Common myeloid progenitor, CD34-positive (primary cell): ENCODE data around the gene HES1.

Experiments used
- CTCF ChIA-PET: fragments of 350-600 bp; sonication (Branson Sonifier 250); formaldehyde crosslinking; loops from one replicate; lab custom pipeline; 2021; ENCODE audit warnings: antibody characterized with exemption; lab: Charles Lee
- POLR2A ChIA-PET: fragments of 350-600 bp; sonication (Branson Sonifier 250); formaldehyde crosslinking; loops from one replicate; lab custom pipeline; 2021; ENCODE audit warnings: antibody characterized with exemption; lab: Charles Lee
- DNase-seq, 3 donors: peaks; one replicate each; pipeline versions ENCODE4 v3.0.0 to v3.0.0-alpha.2; 2013
- H3K27ac ChIP-seq, 2 experiments: 1 replicate in 1 of 2; 2 replicates in 1 of 2; pipeline ENCODE4 v1.7.0; 2013; ENCODE audit warnings: inconsistent platforms in 2 of 2, low read length in 2 of 2, mild to moderate bottlenecking in 2 of 2, low read depth in 1 of 2, moderate library complexity in 1 of 2; ENCODE audit not compliant: severe bottlenecking in 2 of 2, insufficient read depth in 1 of 2, poor library complexity in 1 of 2
- H3K27me3 ChIP-seq, 5 experiments: replicated peaks in 2 of 5; 1 replicate in 3 of 5; 2 replicates in 2 of 5; pipeline versions ENCODE4 v1.6.1 to v1.7.0; 2013; ENCODE audit warnings: low read length in 4 of 5, mild to moderate bottlenecking in 2 of 5, moderate library complexity in 2 of 5, inconsistent platforms in 1 of 5; ENCODE audit not compliant: insufficient read depth in 5 of 5, control insufficient read depth in 4 of 5
- H3K36me3 ChIP-seq, 4 experiments: 1 replicate in 2 of 4; 2 replicates in 2 of 4; pipeline versions ENCODE4 v1.6.1 to v1.7.0; 2013; ENCODE audit warnings: low read length in 3 of 4, control low read depth in 1 of 4, mild to moderate bottlenecking in 1 of 4; ENCODE audit not compliant: control insufficient read depth in 4 of 4, insufficient read depth in 4 of 4
- H3K4me1 ChIP-seq, 4 experiments: 1 replicate in 3 of 4; 2 replicates in 1 of 4; pipeline versions ENCODE4 v1.6.1 to v1.7.1; 2013; ENCODE audit warnings: low read length in 3 of 4, mild to moderate bottlenecking in 3 of 4, control low read depth in 1 of 4, inconsistent platforms in 1 of 4, moderate library complexity in 1 of 4; ENCODE audit not compliant: control insufficient read depth in 4 of 4, insufficient read depth in 4 of 4; ENCODE audit errors: control extremely low read depth in 1 of 4
- H3K4me3 ChIP-seq, 7 experiments: 1 replicate in 4 of 7; 2 replicates in 3 of 7; pipeline versions ENCODE4 v1.5.1 to v1.7.0; 2013; ENCODE audit warnings: mild to moderate bottlenecking in 7 of 7, low read length in 6 of 7, moderate library complexity in 6 of 7, inconsistent platforms in 2 of 7, low read depth in 2 of 7, control low read depth in 1 of 7; ENCODE audit not compliant: insufficient read depth in 4 of 7, control insufficient read depth in 1 of 7; ENCODE audit errors: extremely low read depth in 1 of 7
- H3K9me3 ChIP-seq, 5 experiments: 1 replicate in 4 of 5; 2 replicates in 1 of 5; pipeline versions ENCODE4 v1.6.1 to v1.7.1; 2013; ENCODE audit warnings: low read length in 4 of 5, mild to moderate bottlenecking in 2 of 5, inconsistent platforms in 1 of 5, low read depth in 1 of 5, moderate library complexity in 1 of 5; ENCODE audit not compliant: control insufficient read depth in 4 of 5, insufficient read depth in 2 of 5; ENCODE audit errors: control extremely low read depth in 1 of 5
- WGBS: methylation state at CpG from one replicate; pipeline ENCODE4 v1.1.5; 2013; ENCODE audit not compliant: insufficient coverage; 5-methylcytosine and 5-hydroxymethylcytosine counted together

Gene HES1

GRCh38 chr3:194135516-194135805 is 487 bp upstream of the HES1 start:
- no CpG with 5 or more reads among the region's 4 CpGs for WGBS
- peak in 1 of 3 donors; percentile 9 for DNase-seq
- Histone ChIP-seq H3K9me3 (no peaks in the 10 kb centered on the region), H3K27ac (peak overlapping the region in 1 of 2 experiments; percentile 68), H3K36me3 (no peaks in the 10 kb centered on the region), H3K27me3 (peaks cover 0 to 65% (median 22%) of the 10 kb centered on the region in 5 experiments), H3K4me1 (peaks cover 20 to 68% (median 63%) of the 10 kb centered on the region in 4 experiments), H3K4me3 (peak overlapping the region in 5 of 7 experiments; percentile 57 to 70 (median 69))
- ChIA-PET CTCF (interaction anchor here (0.6 to 6.1 kb wide), 10 partner anchors 36 to 355 kb away, joined by 3 to 40 read pairs (median 3); no protein-coding TSS in a partner anchor), POLR2A (interaction anchor here (0.6 to 2.7 kb wide), 8 partner anchors 45 to 180 kb away, joined by 3 to 11 read pairs (median 5); no protein-coding TSS in a partner anchor)

- DNase-seq, result peak in 1 of 3 donors; percentile 33
- peaks cover 20 to 75% (median 70%) of the 10 kb centered on the region in 4 experiments for H3K4me1 ChIP-seq
- H3K36me3 ChIP-seq, result no peaks in the 10 kb centered on the region
- ChIA-PET POLR2A (interaction anchor here (0.6 to 2.7 kb wide), 11 partner anchors 47 to 356 kb away, joined by 3 to 14 read pairs (median 4); no protein-coding TSS in a partner anchor), CTCF (interaction anchor here (0.8 to 6.1 kb wide), 13 partner anchors 9 to 356 kb away, joined by 3 to 40 read pairs (median 3); no protein-coding TSS in a partner anchor)
- H3K27ac ChIP-seq, result peak overlapping the region in 1 of 2 experiments; percentile 43
- H3K4me3 ChIP-seq, result peak overlapping the region; percentile 30 to 73 (median 66)
- no peaks in the 10 kb centered on the region for H3K9me3 ChIP-seq
- H3K27me3 ChIP-seq, result peaks cover 0 to 58% (median 22%) of the 10 kb centered on the region in 5 experiments
- 0% methylated on average over 15 of the region's 17 CpGs for WGBS
Measured at GRCh38 chr3:194136519-194137007, 615 bp downstream of the HES1 start.

DNA sequence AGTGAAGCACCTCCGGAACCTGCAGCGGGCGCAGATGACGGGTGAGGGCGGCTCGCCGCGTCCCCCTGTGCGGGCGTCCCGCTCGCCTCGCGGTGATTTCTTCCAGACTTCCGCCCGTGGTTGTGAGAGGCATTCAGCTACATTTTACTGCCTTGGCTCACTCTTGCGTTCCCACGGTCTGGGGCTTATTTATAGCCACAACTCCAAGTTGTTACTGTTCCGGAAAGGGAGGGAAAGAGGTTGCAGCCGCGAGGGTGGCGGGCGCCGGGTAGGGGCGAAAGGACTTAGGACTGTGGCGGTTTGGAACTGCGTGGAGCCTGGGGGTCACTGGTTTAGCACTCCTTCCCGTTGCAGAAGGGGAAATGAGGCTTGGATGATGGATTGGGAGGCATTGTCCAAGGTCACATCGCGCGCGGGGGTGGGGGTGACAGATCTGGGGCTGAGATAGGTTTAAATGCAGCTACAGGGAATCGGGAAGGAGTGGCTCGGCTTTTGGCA is 1.1 kb downstream of the HES1 start:
- Histone ChIP-seq H3K27ac (peak overlapping the region in 1 of 2 experiments; percentile 43), H3K27me3 (peaks cover 0 to 55% (median 21%) of the 10 kb centered on the region in 5 experiments), H3K9me3 (no peaks in the 10 kb centered on the region), H3K4me1 (peaks cover 20 to 80% (median 75%) of the 10 kb centered on the region in 4 experiments), H3K4me3 (peak overlapping the region; percentile 30 to 73 (median 66)), H3K36me3 (no peaks in the 10 kb centered on the region)
- ChIA-PET POLR2A (interaction anchor here (0.6 to 2.7 kb wide), 11 partner anchors 47 to 356 kb away, joined by 3 to 14 read pairs (median 4); no protein-coding TSS in a partner anchor), CTCF (interaction anchor here (0.8 to 6.1 kb wide), 13 partner anchors 9 to 357 kb away, joined by 3 to 40 read pairs (median 3); no protein-coding TSS in a partner anchor)
- peak; percentile 63 to 89 (median 85) for DNase-seq
- WGBS, result 0% methylated on average over 34 of the region's 34 CpGs

DNA sequence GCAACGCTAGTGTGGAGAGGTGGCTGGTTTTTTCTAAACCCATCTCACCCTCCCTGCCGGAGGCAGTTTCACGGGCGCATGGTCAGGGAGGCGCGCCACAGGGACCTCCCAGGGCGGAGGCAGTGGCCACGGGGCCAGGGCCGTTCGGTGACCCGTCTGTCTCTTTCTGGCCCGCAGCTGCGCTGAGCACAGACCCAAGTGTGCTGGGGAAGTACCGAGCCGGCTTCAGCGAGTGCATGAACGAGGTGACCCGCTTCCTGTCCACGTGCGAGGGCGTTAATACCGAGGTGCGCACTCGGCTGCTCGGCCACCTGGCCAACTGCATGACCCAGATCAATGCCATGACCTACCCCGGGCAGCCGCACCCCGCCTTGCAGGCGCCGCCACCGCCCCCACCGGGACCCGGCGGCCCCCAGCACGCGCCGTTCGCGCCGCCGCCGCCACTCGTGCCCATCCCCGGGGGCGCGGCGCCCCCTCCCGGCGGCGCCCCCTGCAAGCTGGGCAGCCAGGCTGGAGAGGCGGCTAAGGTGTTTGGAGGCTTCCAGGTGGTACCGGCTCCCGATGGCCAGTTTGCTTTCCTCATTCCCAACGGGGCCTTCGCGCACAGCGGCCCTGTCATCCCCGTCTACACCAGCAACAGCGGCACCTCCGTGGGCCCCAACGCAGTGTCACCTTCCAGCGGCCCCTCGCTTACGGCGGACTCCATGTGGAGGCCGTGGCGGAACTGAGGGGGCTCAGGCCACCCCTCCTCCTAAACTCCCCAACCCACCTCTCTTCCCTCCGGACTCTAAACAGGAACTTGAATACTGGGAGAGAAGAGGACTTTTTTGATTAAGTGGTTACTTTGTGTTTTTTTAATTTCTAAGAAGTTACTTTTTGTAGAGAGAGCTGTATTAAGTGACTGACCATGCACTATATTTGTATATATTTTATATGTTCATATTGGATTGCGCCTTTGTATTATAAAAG is 1.8 kb downstream of the HES1 start:
- WGBS, result under 1% methylated on average over 47 of the region's 69 CpGs
- Histone ChIP-seq H3K27ac (peak overlapping the region in 1 of 2 experiments; percentile 43), H3K4me1 (peaks cover 27 to 87% (median 82%) of the 10 kb centered on the region in 4 experiments), H3K27me3 (peaks cover 0 to 53% (median 13%) of the 10 kb centered on the region in 5 experiments), H3K9me3 (no peaks in the 10 kb centered on the region), H3K4me3 (peak overlapping the region; percentile 30 to 73 (median 66)), H3K36me3 (no peaks in the 10 kb centered on the region)
- ChIA-PET CTCF (interaction anchor here (0.5 to 6.1 kb wide), 20 partner anchors 10 to 476 kb away, joined by 3 to 40 read pairs (median 3); no protein-coding TSS in a partner anchor), POLR2A (interaction anchor here (0.6 to 2.9 kb wide), 11 partner anchors 48 to 357 kb away, joined by 3 to 14 read pairs (median 4); no protein-coding TSS in a partner anchor)
- peak in 2 of 3 donors; percentile 79 to 87 for DNase-seq

GRCh38 chr3:194138732-194139070 is 2.8 kb downstream of the HES1 start:
- Histone ChIP-seq H3K36me3 (no peaks in the 10 kb centered on the region), H3K4me1 (peaks cover 27 to 84% (median 79%) of the 10 kb centered on the region in 4 experiments), H3K27ac (no peak overlapping the region), H3K27me3 (peaks cover 0 to 45% (median 4%) of the 10 kb centered on the region in 5 experiments), H3K4me3 (peak overlapping the region in 1 of 7 experiments; percentile 22), H3K9me3 (no peaks in the 10 kb centered on the region)
- DNase-seq, result no peak
- CTCF ChIA-PET, result interaction anchor here (0.7 to 6.1 kb wide), 17 partner anchors 11 to 477 kb away, joined by 3 to 40 read pairs (median 3); no protein-coding TSS in a partner anchor
- WGBS, result 66% methylated on average over 4 of the region's 4 CpGs
- POLR2A ChIA-PET, result interaction anchor here (1.3 to 2.9 kb wide), 4 partner anchors 68 to 358 kb away, joined by 4 to 14 read pairs (median 8); no protein-coding TSS in a partner anchor

DNA sequence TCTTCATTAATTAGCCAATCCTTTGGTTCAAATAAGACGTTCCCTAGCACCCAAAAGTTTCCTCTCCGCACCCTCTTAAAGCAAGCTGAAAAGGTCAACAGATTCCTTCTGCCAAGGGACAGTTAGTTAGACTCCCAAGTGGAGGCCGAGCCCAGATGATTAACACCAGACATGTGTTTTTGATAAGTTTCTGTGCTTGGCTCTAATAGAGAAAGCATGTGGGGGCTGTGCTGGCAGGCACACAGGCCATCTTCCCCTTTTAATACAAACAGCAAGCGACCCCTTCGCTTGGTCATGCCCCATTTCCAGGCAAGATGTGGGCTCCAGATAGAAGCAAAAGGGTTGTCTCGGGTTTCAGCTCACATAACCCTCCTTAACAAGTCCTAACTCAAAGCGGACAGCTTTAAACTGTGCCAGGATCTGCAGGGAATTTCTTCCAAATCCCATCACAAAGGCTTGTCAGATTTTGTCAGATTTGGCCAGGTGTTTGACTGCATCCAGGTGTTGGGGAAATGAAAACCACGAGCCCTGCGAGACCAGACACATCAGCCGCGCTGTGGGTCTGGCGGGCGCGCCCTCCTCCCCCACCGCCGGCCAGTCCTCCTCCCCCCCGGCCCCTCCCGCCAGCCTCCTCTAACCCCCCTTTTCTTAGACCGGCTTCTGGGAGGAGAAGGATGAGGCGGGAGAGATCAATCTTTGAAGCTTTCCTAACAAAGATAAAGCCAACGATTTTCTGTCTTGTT is 3.3 kb downstream of the HES1 start:
- POLR2A ChIA-PET, result interaction anchor here (1.3 to 2.9 kb wide), 2 partner anchors 167 to 358 kb away, joined by 4 to 12 read pairs; no protein-coding TSS in a partner anchor
- no peaks in the 10 kb centered on the region for H3K9me3 ChIP-seq
- no peaks in the 10 kb centered on the region for H3K36me3 ChIP-seq
- peaks cover 0 to 45% (median 4%) of the 10 kb centered on the region in 5 experiments for H3K27me3 ChIP-seq
- WGBS, result 18% methylated on average over 12 of the region's 21 CpGs
- H3K27ac ChIP-seq, result no peak overlapping the region
- CTCF ChIA-PET, result interaction anchor here (0.7 to 6.1 kb wide), 16 partner anchors 11 to 478 kb away, joined by 3 to 40 read pairs (median 4); no protein-coding TSS in a partner anchor
- H3K4me3 ChIP-seq, result peak overlapping the region in 4 of 7 experiments; percentile 4 to 41 (median 22)
- DNase-seq, result peak; percentile 60 to 90 (median 85)
- H3K4me1 ChIP-seq, result peaks cover 27 to 83% (median 76%) of the 10 kb centered on the region in 4 experiments
